SJSA1 (cell line): ENCODE results near the gene DDX3X. TPM values are rescaled to one million over a fixed set of nuclear protein-coding genes. Genes with fewer than 3 reads are reported as not detected.
A peak's percentile ranks its signal among the peaks of the same experiment; 100 is the strongest.
"Not testable (repeated sequence)": the region's sequence is repeated elsewhere in the genome, so short reads cannot be mapped to it uniquely, and the experiment has no call there.

Experiments
- DNase-seq, 2 experiments: peaks; one replicate each; pipeline ENCODE4 v3.0.0-alpha.2; 2015 to 2020; ENCODE audit warnings: low spot score in 2 of 2, low read depth in 1 of 2
- H3K27ac ChIP-seq: fragments of 250-450 bp; sonication (Bioruptor Pico); 2 replicates; pipeline ENCODE4 v1.5.1; 2020; ENCODE audit warnings: mild to moderate bottlenecking, moderate library complexity
- H3K27me3 ChIP-seq: fragments of 250-450 bp; sonication (Bioruptor Pico); replicated peaks from 2 replicates; pipeline ENCODE4 v1.5.1; 2020; ENCODE audit warnings: mild to moderate bottlenecking, moderate library complexity
- H3K36me3 ChIP-seq: fragments of 250-450 bp; sonication (Bioruptor Pico); 2 replicates; pipeline ENCODE4 v1.5.1; 2020; ENCODE audit warnings: mild to moderate bottlenecking
- H3K4me1 ChIP-seq: fragments of 250-450 bp; sonication (Bioruptor Pico); replicated peaks from 2 replicates; pipeline ENCODE4 v1.6.1; 2021; ENCODE audit warnings: mild to moderate bottlenecking
- H3K4me3 ChIP-seq: fragments of 250-450 bp; sonication (Bioruptor Pico); 2 replicates; pipeline ENCODE4 v1.5.1; 2020; ENCODE audit warnings: mild to moderate bottlenecking
- H3K9me3 ChIP-seq: fragments of 250-450 bp; sonication (Bioruptor Pico); replicated peaks from 2 replicates; pipeline ENCODE4 v1.5.1; 2020; ENCODE audit warnings: mild to moderate bottlenecking
- total RNA-seq: library from RNA; depleted of rRNA; stranded (reverse); fragments of >200 nt; shearing (Covaris generic); gene quantifications from 2 replicates; pipeline ENCODE4 v1.2.3, GENCODE V29; 2014

Gene DDX3X
- total RNA-seq, 1 experiment from 2014 or later, result 228 TPM

DNA sequence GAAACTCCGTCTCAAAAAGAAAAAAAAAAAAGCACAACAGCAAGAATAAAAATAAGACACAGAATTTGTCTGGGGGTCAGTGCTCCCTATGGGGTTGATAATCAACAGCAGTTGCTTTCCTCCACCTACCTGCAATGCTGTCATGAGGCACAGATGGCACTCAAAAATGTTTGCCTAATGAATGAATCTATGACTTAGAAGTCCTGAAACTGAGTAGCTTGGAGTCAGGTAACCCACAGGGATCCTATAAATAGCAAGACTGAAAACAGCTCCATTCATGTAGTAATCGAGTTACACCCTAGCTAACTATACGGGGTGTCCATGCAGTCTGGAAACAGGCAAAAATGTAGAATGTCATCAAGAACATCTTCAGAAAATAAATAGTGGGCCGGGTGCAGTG, 19.8 kb upstream of the DDX3X start:
- no peak for DNase-seq
- Histone ChIP-seq H3K4me1 (no peaks in the 10 kb centered on the region), H3K27me3 (no peaks in the 10 kb centered on the region), H3K9me3 (no peaks in the 10 kb centered on the region), H3K4me3 (no peak overlapping the region), H3K36me3 (no peaks in the 10 kb centered on the region), H3K27ac (no peak overlapping the region)

DNA sequence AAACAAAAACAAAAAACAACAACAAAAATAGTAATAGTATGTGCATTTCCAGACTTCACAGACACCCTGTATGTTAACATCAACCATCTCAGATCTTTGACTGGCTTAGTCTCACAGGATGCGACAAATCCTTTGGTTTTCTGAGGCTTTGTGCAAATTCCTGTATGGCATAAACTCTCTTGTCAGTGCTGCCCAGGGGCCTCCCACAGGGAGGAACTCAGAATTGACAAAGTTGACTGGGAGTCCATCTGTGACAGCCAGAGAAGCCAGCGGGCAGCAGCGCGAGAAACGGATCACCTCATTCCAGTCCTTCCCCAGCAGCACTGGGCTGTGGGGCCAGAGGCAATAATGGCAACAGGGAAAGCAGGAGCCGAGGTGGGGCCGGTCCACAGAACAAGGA, 19.1 kb upstream of the DDX3X start:
- H3K27ac ChIP-seq, result no peak overlapping the region
- H3K4me3 ChIP-seq, result no peak overlapping the region
- no peak for DNase-seq
- H3K4me1 ChIP-seq, result no peaks in the 10 kb centered on the region
- no peaks in the 10 kb centered on the region for H3K9me3 ChIP-seq
- H3K36me3 ChIP-seq, result no peaks in the 10 kb centered on the region
- H3K27me3 ChIP-seq, result no peaks in the 10 kb centered on the region

DNA sequence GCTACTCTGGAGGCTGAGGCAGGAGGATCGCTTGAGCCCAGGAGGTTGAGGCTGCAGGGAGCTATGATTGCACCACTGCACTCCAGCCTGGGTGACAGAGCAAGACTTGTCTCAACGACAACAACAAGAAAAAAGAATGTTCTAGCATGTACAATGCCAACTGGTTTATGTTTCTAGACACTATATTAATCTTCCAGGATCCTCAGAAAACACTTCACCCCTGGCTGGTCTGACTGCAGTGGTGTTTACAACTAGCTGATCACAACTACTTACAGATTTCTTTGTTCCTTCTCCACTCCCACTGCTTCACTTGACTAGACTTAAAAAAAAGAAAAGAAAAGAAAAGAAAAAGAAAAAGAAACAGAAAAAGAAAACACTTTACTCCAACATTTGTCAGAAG, 17.7 kb upstream of the DDX3X start:
- not testable (repeated sequence) for H3K27me3 ChIP-seq, H3K27ac ChIP-seq, DNase-seq, H3K4me3 ChIP-seq, H3K36me3 ChIP-seq, H3K9me3 ChIP-seq, H3K4me1 ChIP-seq

- Histone ChIP-seq H3K27ac (no peak overlapping the region), H3K9me3 (no peaks in the 10 kb centered on the region)
- DNase-seq, result no peak
Measured at GRCh38 chrX:41317477-41318208, 16.3 kb upstream of the DDX3X start.

DNA sequence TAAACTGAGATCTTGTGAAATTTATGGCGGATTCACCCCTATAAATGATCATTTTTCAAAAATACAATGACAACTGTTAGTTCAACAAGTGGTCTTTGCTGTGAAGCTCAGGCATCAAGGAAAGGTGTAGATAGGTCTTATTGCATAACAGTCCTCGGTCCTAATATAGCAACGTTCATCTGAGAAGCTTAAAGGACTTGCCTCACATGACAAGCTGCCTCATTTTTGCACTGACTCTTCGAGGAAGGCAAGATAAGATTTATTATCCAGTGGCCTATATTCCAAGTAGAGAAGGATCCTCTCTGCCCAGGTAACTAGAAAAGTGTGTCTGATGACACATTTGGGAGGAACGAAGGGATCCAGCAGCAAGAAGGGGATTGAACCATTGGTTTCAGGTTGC, 13.6 kb upstream of the DDX3X start:
- H3K9me3 ChIP-seq, result no peaks in the 10 kb centered on the region
- no peaks in the 10 kb centered on the region for H3K27me3 ChIP-seq
- no peak overlapping the region for H3K4me3 ChIP-seq
- no peak overlapping the region for H3K27ac ChIP-seq
- DNase-seq, result no peak
- H3K4me1 ChIP-seq, result no peaks in the 10 kb centered on the region
- H3K36me3 ChIP-seq, result no peaks in the 10 kb centered on the region

More at GRCh38 chrX:41317477-41318208, 16.3 kb upstream of the DDX3X start:
- no peaks in the 10 kb centered on the region for H3K4me1 ChIP-seq
- no peak overlapping the region for H3K4me3 ChIP-seq
- H3K27me3 ChIP-seq, result no peaks in the 10 kb centered on the region
- H3K36me3 ChIP-seq, result no peaks in the 10 kb centered on the region

GRCh38 chrX:41322821-41323603, 10.9 kb upstream of the DDX3X start:
- H3K4me1 ChIP-seq, result no peaks in the 10 kb centered on the region
- no peaks in the 10 kb centered on the region for H3K9me3 ChIP-seq
- H3K27ac ChIP-seq, result no peak overlapping the region
- no peaks in the 10 kb centered on the region for H3K36me3 ChIP-seq
- no peak overlapping the region for H3K4me3 ChIP-seq
- H3K27me3 ChIP-seq, result no peaks in the 10 kb centered on the region
- no peak for DNase-seq

DNA sequence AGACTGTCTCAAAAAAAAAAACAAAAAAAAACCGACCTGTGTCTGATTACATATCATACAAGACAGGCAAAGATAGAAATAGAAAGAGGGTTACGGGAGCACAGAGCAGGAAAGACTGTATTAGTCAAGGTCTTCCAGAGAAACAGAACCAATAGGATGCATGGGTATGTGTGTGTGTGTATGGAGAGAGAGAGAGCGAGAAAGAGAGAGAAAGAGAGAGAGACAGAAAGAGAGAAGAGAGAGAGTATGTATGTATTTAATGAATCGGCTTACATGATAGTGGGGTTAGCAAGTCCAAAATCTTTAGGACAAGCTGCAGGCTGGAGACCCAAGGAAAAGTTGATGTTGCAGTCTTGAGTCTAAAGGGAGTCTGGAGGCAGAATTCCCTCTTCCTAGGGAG, 7.5 kb upstream of the DDX3X start:
- DNase-seq, result no peak

DNA sequence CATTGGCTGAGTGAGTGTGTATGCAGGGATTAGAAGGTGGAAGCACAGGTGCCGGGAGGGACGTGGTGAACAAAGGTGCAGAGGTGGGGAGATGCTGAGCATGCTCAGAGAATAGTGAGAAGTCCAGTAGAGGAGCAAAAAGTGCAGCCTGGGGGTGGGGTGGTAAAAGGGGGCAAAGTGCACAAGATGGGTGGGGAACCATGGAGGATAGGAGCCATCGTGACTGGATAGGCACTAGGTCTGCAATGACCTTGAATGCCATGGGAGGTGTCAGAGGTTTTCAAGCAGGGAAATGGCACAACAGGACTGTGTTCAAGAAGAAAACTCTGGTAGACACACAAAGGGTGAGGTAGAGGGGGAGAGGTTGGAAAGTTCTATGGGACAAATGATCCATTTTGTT, 6.6 kb upstream of the DDX3X start:
- Histone ChIP-seq H3K27me3 (no peaks in the 10 kb centered on the region), H3K4me1 (peaks cover 7% of the 10 kb centered on the region; the same call in 1 of the 2 replicates), H3K4me3 (no peak overlapping the region), H3K36me3 (no peaks in the 10 kb centered on the region), H3K27ac (no peak overlapping the region), H3K9me3 (no peaks in the 10 kb centered on the region)
- no peak for DNase-seq

More for the DNA sequence above, 7.5 kb upstream of the DDX3X start:
- Histone ChIP-seq H3K4me3 (no peak overlapping the region), H3K4me1 (peaks cover 4% of the 10 kb centered on the region; the same call in 1 of the 2 replicates), H3K27me3 (no peaks in the 10 kb centered on the region), H3K36me3 (no peaks in the 10 kb centered on the region), H3K9me3 (no peaks in the 10 kb centered on the region), H3K27ac (no peak overlapping the region)

DNA sequence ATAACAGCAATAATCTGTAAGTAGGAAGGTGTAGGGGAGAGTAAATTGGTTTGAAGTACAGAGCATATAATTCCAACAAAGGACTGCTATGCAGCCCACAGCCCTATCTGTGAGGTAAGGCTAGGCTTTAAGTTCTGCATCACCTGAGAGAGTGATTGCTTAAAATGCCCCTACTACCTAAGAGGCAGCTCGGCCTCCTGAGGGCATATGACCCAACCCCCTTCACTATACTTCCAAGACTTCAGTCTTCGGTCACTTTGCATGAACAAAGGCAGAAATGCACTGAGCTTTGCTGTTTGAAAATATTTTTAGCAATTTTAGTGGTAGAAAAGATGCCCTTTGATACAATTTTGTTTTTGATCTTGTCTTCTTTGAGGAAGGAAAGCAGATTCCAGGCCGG, 4.9 kb upstream of the DDX3X start:
- no peak for DNase-seq
- no peaks in the 10 kb centered on the region for H3K9me3 ChIP-seq
- H3K36me3 ChIP-seq, result peaks cover 3% of the 10 kb centered on the region
- H3K4me3 ChIP-seq, result no peak overlapping the region
- H3K4me1 ChIP-seq, result peaks cover 9% of the 10 kb centered on the region; the same call in 1 of the 2 replicates
- H3K27me3 ChIP-seq, result no peaks in the 10 kb centered on the region
- H3K27ac ChIP-seq, result no peak overlapping the region

GRCh38 chrX:41332005-41332404, 2.0 kb upstream of the DDX3X start:
- no peaks in the 10 kb centered on the region for H3K9me3 ChIP-seq
- peaks cover 15% of the 10 kb centered on the region; the same call in 1 of the 2 replicates for H3K4me1 ChIP-seq
- H3K4me3 ChIP-seq, result peak overlapping the region; percentile 94
- H3K27ac ChIP-seq, result peak overlapping the region; percentile 99
- no peak for DNase-seq
- no peaks in the 10 kb centered on the region for H3K27me3 ChIP-seq
- H3K36me3 ChIP-seq, result peaks cover 20% of the 10 kb centered on the region

DNA sequence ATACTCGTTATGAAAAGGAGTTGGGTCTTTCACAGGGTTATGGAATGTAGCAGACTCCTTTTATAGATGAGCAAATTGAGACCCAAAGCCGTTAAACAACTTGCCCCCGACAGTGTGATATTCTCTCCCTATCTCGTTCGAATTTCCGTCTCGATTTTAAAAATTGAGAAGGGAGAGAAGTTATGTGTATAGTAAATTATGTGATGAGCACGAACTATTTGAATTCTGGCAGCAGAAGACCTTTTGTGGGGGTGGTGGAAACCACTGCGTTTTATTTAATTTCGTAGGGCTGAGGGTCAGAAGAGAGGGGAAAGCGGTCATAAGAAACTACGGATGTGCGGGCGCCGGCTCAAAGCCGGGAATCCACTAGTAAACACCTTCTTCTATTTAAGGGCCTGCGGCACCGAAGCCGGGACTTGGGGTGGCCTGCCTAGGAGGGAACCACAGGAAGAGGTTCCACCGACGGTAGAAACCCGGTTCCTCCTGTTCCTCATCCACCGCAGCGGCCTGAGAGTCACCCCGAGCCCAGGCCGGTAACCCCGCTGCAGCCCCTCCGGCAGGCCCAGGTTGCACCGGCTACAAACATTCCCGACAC, 1.5 kb upstream of the DDX3X start:
- no peak for DNase-seq
- Histone ChIP-seq H3K9me3 (no peaks in the 10 kb centered on the region), H3K27ac (peak overlapping the region; percentile 99), H3K36me3 (peaks cover 25% of the 10 kb centered on the region), H3K4me3 (peak overlapping the region; percentile 94), H3K4me1 (peaks cover 18% of the 10 kb centered on the region; the same call in 1 of the 2 replicates), H3K27me3 (no peaks in the 10 kb centered on the region)

GRCh38 chrX:41333003-41333743, 789 bp upstream of the DDX3X start:
- peaks cover 32% of the 10 kb centered on the region for H3K36me3 ChIP-seq
- H3K9me3 ChIP-seq, result no peaks in the 10 kb centered on the region
- H3K27me3 ChIP-seq, result no peaks in the 10 kb centered on the region
- peak overlapping the region; percentile 94 for H3K4me3 ChIP-seq
- DNase-seq, result peak; percentile 82 to 87
- peak overlapping the region; percentile 99 for H3K27ac ChIP-seq
- peaks cover 18% of the 10 kb centered on the region for H3K4me1 ChIP-seq

- H3K4me3 ChIP-seq, result peak overlapping the region; percentile 94
- peak; percentile 75 to 77 for DNase-seq
- peaks cover 42% of the 10 kb centered on the region for H3K36me3 ChIP-seq
- peak overlapping the region; percentile 99 for H3K27ac ChIP-seq
- H3K4me1 ChIP-seq, result peaks cover 18% of the 10 kb centered on the region
- no peaks in the 10 kb centered on the region for H3K27me3 ChIP-seq
- H3K9me3 ChIP-seq, result no peaks in the 10 kb centered on the region
Measured at GRCh38 chrX:41334363-41335197, 618 bp downstream of the DDX3X start.
